Loucy (cell line): ENCODE data around the gene GRID2.

Experiments
- H2AFZ ChIP-seq: fragments of 200-600 bp; sonication (generic); 2 replicates; pipeline ENCODE4 v1.6.0; 2016; ENCODE audit warnings: antibody characterized with exemption, mild to moderate bottlenecking, low read length, moderate library complexity
- H3F3A ChIP-seq: fragments of 200-600 bp; 2 replicates; pipeline ENCODE4 v1.6.0; 2016; ENCODE audit warnings: antibody characterized with exemption, low read depth, mild to moderate bottlenecking
- H3K27me3 ChIP-seq: fragments of 200-600 bp; sonication (generic); 2 replicates; pipeline ENCODE4 v1.6.1; 2014; ENCODE audit warnings: low read length, mild to moderate bottlenecking; ENCODE audit not compliant: insufficient read depth, poor library complexity, severe bottlenecking
- H3K36me3 ChIP-seq: fragments of 200-600 bp; sonication (generic); 2 replicates; pipeline ENCODE4 v1.6.1; 2016; ENCODE audit warnings: low read length; ENCODE audit not compliant: insufficient read depth
- H3K4me1 ChIP-seq: fragments of 200-600 bp; sonication (generic); 2 replicates; pipeline ENCODE4 v1.5.1; 2014; ENCODE audit warnings: low read length, mild to moderate bottlenecking; ENCODE audit not compliant: insufficient read depth, poor library complexity, severe bottlenecking
- H3K4me2 ChIP-seq: fragments of 200-600 bp; sonication (generic); 2 replicates; pipeline ENCODE4 v1.6.0; 2014; ENCODE audit warnings: antibody characterized with exemption, low read length, low read depth, mild to moderate bottlenecking; ENCODE audit not compliant: poor library complexity, severe bottlenecking
- H3K4me3 ChIP-seq: fragments of 200-600 bp; sonication (generic); 2 replicates; pipeline ENCODE4 v1.5.1; 2014; ENCODE audit warnings: low read length, mild to moderate bottlenecking, mixed read lengths; ENCODE audit not compliant: poor library complexity, severe bottlenecking
- H3K79me2 ChIP-seq: fragments of 200-600 bp; sonication (generic); 2 replicates; pipeline ENCODE4 v1.6.1; 2014; ENCODE audit warnings: low read length; ENCODE audit not compliant: insufficient read depth
- H3K9ac ChIP-seq: fragments of 200-600 bp; sonication (generic); 2 replicates; pipeline ENCODE4 v1.6.0; 2014; ENCODE audit warnings: mild to moderate bottlenecking, low read depth, low read length, moderate library complexity; ENCODE audit not compliant: poor library complexity, severe bottlenecking
- H3K9me2 ChIP-seq: fragments of 200-600 bp; sonication (generic); replicated peaks from 2 replicates; pipeline ENCODE4 v1.6.1; 2016; ENCODE audit warnings: low read depth, low read length, mixed read lengths
- H3K9me3 ChIP-seq: fragments of 200-600 bp; sonication (generic); 2 replicates; pipeline ENCODE4 v1.6.1; 2014; ENCODE audit warnings: mild to moderate bottlenecking, antibody characterized with exemption, low read length, low read depth; ENCODE audit not compliant: insufficient read depth
- H4K20me1 ChIP-seq: fragments of 200-600 bp; sonication (generic); 2 replicates; pipeline ENCODE4 v1.6.0; 2014; ENCODE audit warnings: antibody characterized with exemption, low read length, mild to moderate bottlenecking; ENCODE audit not compliant: insufficient read depth, poor library complexity, severe bottlenecking
- CTCF ChIP-seq: fragments of 200-600 bp; sonication (generic); conservative IDR thresholded peaks from 2 replicates; pipeline ENCODE4 v1.5.1; 2014; ENCODE audit warnings: mild to moderate bottlenecking, antibody characterized with exemption, low read length
- EZH2phosphoT487 ChIP-seq: fragments of 200-600 bp; IDR thresholded peaks from 2 replicates; pipeline ENCODE4 v1.6.1; 2018; ENCODE audit warnings: antibody characterized with exemption, mild to moderate bottlenecking, moderate library complexity, borderline replicate concordance

Gene GRID2

GRCh38 chr4:92279296-92279695, 24.5 kb upstream of the GRID2 start:
- Histone ChIP-seq H3K9me3 (no peaks in the 10 kb centered on the region), H3F3A (no peaks in the 10 kb centered on the region), H2AFZ (no peak overlapping the region), H3K36me3 (no peaks in the 10 kb centered on the region), H3K4me2 (no peak overlapping the region), H3K9ac (no peak overlapping the region), H3K4me1 (no peaks in the 10 kb centered on the region), H3K79me2 (no peaks in the 10 kb centered on the region), H3K9me2 (no peaks in the 10 kb centered on the region), H4K20me1 (no peaks in the 10 kb centered on the region), H3K4me3 (no peak overlapping the region), H3K27me3 (no peaks in the 10 kb centered on the region)
- TF ChIP-seq EZH2phosphoT487 (no peak), CTCF (no peak)

- Histone ChIP-seq H3K27me3 (no peaks in the 10 kb centered on the region), H2AFZ (no peak overlapping the region), H3K4me2 (no peak overlapping the region), H4K20me1 (no peaks in the 10 kb centered on the region), H3K36me3 (no peaks in the 10 kb centered on the region), H3K9me2 (no peaks in the 10 kb centered on the region), H3K9ac (no peak overlapping the region), H3F3A (no peaks in the 10 kb centered on the region), H3K9me3 (no peaks in the 10 kb centered on the region), H3K4me3 (no peak overlapping the region), H3K4me1 (no peaks in the 10 kb centered on the region), H3K79me2 (no peaks in the 10 kb centered on the region)
- no peak for TF ChIP-seq EZH2phosphoT487
- no peak for TF ChIP-seq CTCF
These were observed 4.6 kb upstream of the GRID2 start for GRCh38 chr4:92299152-92299551.

- H3K9me3 ChIP-seq, result no peaks in the 10 kb centered on the region
- TF ChIP-seq EZH2phosphoT487, result no peak
- TF ChIP-seq CTCF, result no peak
- H3K4me1 ChIP-seq, result no peaks in the 10 kb centered on the region
- no peaks in the 10 kb centered on the region for H3K36me3 ChIP-seq
- H2AFZ ChIP-seq, result no peak overlapping the region
- H3K9me2 ChIP-seq, result no peaks in the 10 kb centered on the region
- no peaks in the 10 kb centered on the region for H3F3A ChIP-seq
- H3K4me2 ChIP-seq, result no peak overlapping the region
- no peak overlapping the region for H3K9ac ChIP-seq
- H4K20me1 ChIP-seq, result no peaks in the 10 kb centered on the region
- no peaks in the 10 kb centered on the region for H3K79me2 ChIP-seq
- H3K4me3 ChIP-seq, result no peak overlapping the region
- H3K27me3 ChIP-seq, result no peaks in the 10 kb centered on the region
These were observed 355 bp downstream of the GRID2 start for GRCh38 chr4:92304121-92304520.
